C4-2B (cell line): ENCODE results near the gene ITGAD.

Source experiments
- ZFX ChIP-seq: fragments of 450-650 bp; IDR thresholded peaks from 2 replicates; pipeline ENCODE4 v1.6.1; 2017
- TF ChIP-seq, protein P1 (sequence below): fragments of 450-650 bp; conservative IDR thresholded peaks from 2 replicates; pipeline ENCODE4 v1.5.1; 2017; ENCODE audit warnings: mild to moderate bottlenecking

GRCh38 chr16:31363721-31364120 lies 29.4 kb upstream of the ITGAD start:
- TF ChIP-seq, protein P1, sequence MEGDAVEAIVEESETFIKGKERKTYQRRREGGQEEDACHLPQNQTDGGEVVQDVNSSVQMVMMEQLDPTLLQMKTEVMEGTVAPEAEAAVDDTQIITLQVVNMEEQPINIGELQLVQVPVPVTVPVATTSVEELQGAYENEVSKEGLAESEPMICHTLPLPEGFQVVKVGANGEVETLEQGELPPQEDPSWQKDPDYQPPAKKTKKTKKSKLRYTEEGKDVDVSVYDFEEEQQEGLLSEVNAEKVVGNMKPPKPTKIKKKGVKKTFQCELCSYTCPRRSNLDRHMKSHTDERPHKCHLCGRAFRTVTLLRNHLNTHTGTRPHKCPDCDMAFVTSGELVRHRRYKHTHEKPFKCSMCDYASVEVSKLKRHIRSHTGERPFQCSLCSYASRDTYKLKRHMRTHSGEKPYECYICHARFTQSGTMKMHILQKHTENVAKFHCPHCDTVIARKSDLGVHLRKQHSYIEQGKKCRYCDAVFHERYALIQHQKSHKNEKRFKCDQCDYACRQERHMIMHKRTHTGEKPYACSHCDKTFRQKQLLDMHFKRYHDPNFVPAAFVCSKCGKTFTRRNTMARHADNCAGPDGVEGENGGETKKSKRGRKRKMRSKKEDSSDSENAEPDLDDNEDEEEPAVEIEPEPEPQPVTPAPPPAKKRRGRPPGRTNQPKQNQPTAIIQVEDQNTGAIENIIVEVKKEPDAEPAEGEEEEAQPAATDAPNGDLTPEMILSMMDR, result no peak
- TF ChIP-seq ZFX, result no peak
